Natural killer cell treated with Interleukin-12 subunit alpha and Interleukin-12 subunit beta and Interleukin-15 and Interleukin-18, amount 100 ng/mL, for 72 hours (primary cell): ENCODE measurements around the gene MEN1. TPM values are rescaled to one million over a fixed set of nuclear protein-coding genes. Genes with fewer than 3 reads are reported as not detected.

Experiments
- ATAC-seq, 2 donors: fragments of 150-1000 bp; cut with Tn5 transposase in 1 of 2; sonication (Bioruptor Pico), chemical (Tn5 transposase) in 1 of 2; 2 replicates each; pipeline ENCODE4 v1.10.0; 2021
- DNase-seq: peaks from one replicate; pipeline ENCODE4 v3.0.0; 2022; ENCODE audit warnings: low spot score
- H3K27ac Mint-ChIP-seq, 2 donors: 1 replicate in 1 of 2; 2 replicates in 1 of 2; pipeline ENCODE4 v1.8.0; 2022; ENCODE audit warnings: mixed read lengths in 2 of 2, mild to moderate bottlenecking in 1 of 2, moderate library complexity in 1 of 2
- H3K27me3 Mint-ChIP-seq, 2 donors: 1 replicate in 1 of 2; 2 replicates in 1 of 2; pipeline ENCODE4 v1.8.0; 2022; ENCODE audit warnings: mixed read lengths in 2 of 2
- H3K36me3 Mint-ChIP-seq: one replicate; pipeline ENCODE4 v1.8.0; 2022; ENCODE audit warnings: mixed read lengths
- H3K4me1 Mint-ChIP-seq, 2 donors: 1 replicate in 1 of 2; 2 replicates in 1 of 2; pipeline ENCODE4 v1.8.0; 2022; ENCODE audit warnings: low read depth in 2 of 2, mixed read lengths in 2 of 2, mild to moderate bottlenecking in 1 of 2
- H3K4me3 Mint-ChIP-seq: one replicate; pipeline ENCODE4 v1.8.0; 2022; ENCODE audit warnings: mixed read lengths
- H3K9me3 Mint-ChIP-seq: 2 replicates; pipeline ENCODE4 v1.8.0; 2022; ENCODE audit warnings: mixed read lengths
- total RNA-seq, 2 donors: library from RNA; stranded (reverse); gene quantifications; one replicate each; pipeline ENCODE4 v1.2.3, GENCODE V29; 2022

MEN1 gene
- total RNA-seq, 2 donors from 2014 or later = 32.6 to 53.5 TPM

GRCh38 chr11:64805481-64805880 is 4.9 kb downstream of the MEN1 start:
- Mint-ChIP-seq H3K27ac (no peak overlapping the region), H3K36me3 (no peaks in the 10 kb centered on the region), H3K4me1 (peaks cover 22 to 23% of the 10 kb centered on the region in 2 donors), H3K27me3 (no peaks in the 10 kb centered on the region), H3K9me3 (no peaks in the 10 kb centered on the region), H3K4me3 (no peak overlapping the region)
- DNase-seq (no peak), ATAC-seq (no peak)

- Mint-ChIP-seq H3K36me3 (no peaks in the 10 kb centered on the region), H3K27ac (peak overlapping the region in 1 of 2 donors; percentile 92), H3K27me3 (no peaks in the 10 kb centered on the region), H3K4me3 (peak overlapping the region; percentile 92), H3K4me1 (peaks cover 18 to 19% of the 10 kb centered on the region in 2 donors), H3K9me3 (no peaks in the 10 kb centered on the region)
- no peak for ATAC-seq
- peak; percentile 37 for DNase-seq
These were observed 5.8 kb downstream of the MEN1 start for GRCh38 chr11:64804346-64805210.

- peak overlapping the region; percentile 70 to 92 for H3K27ac Mint-ChIP-seq
- no peaks in the 10 kb centered on the region for H3K36me3 Mint-ChIP-seq
- ATAC-seq (no peak), DNase-seq (peak; percentile 44)
- peaks cover 13 to 14% of the 10 kb centered on the region in 2 donors for H3K4me1 Mint-ChIP-seq
- no peaks in the 10 kb centered on the region for H3K9me3 Mint-ChIP-seq
- peak overlapping the region; percentile 92 for H3K4me3 Mint-ChIP-seq
- H3K27me3 Mint-ChIP-seq = no peaks in the 10 kb centered on the region
These were observed 6.5 kb downstream of the MEN1 start for GRCh38 chr11:64803846-64804345.

- Mint-ChIP-seq H3K4me1 (peaks cover 11 to 13% of the 10 kb centered on the region in 2 donors), H3K4me3 (peak within 1 kb of the TSS; percentile 92), H3K36me3 (no peaks in the 10 kb centered on the region), H3K9me3 (no peaks in the 10 kb centered on the region), H3K27me3 (no peaks in the 10 kb centered on the region), H3K27ac (peak within 1 kb of the TSS; percentile 70 to 92)
- peak; percentile 97 to 98 for ATAC-seq
- peak; percentile 91 for DNase-seq
These were observed 7.0 kb downstream of the MEN1 start, which contains the start of gene MAP4K2 for GRCh38 chr11:64803158-64803845. MAP4K2 (minus strand) TSS chr11:64803214; CDS start chr11:64803149, 65 bp downstream.

GRCh38 chr11:64802370-64803157 is 7.8 kb downstream of the MEN1 start:
- H3K4me1 Mint-ChIP-seq = peaks cover 8 to 10% of the 10 kb centered on the region in 2 donors
- no peaks in the 10 kb centered on the region for H3K36me3 Mint-ChIP-seq
- H3K27ac Mint-ChIP-seq = no peak overlapping the region
- H3K27me3 Mint-ChIP-seq = no peaks in the 10 kb centered on the region
- peak; percentile 62 for DNase-seq
- H3K9me3 Mint-ChIP-seq = no peaks in the 10 kb centered on the region
- ATAC-seq = peak in 1 of 2 donors; percentile 17
- H3K4me3 Mint-ChIP-seq = peak overlapping the region; percentile 59

GRCh38 chr11:64801561-64802369 is 8.6 kb downstream of the MEN1 start:
- peaks cover 7 to 8% of the 10 kb centered on the region in 2 donors for H3K4me1 Mint-ChIP-seq
- no peaks in the 10 kb centered on the region for H3K9me3 Mint-ChIP-seq
- H3K36me3 Mint-ChIP-seq = no peaks in the 10 kb centered on the region
- no peak overlapping the region for H3K27ac Mint-ChIP-seq
- ATAC-seq = no peak
- DNase-seq = peak; percentile 58
- peak overlapping the region; percentile 59 for H3K4me3 Mint-ChIP-seq
- no peaks in the 10 kb centered on the region for H3K27me3 Mint-ChIP-seq

DNA sequence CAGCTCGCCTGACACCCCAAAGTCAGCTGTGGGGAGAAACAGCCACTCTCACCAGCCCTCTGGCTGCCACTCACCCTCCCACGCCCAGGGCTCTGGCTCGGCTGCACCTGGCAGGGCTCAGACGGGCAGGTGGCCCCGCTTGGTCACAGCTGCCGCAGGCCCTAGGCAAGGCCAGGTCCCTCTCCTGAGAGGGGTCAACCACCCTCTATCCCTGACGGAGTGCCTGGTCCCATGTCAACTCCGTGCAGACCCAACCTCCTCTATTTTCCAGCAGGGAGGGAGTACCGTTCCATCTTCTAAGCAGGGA is 9.2 kb downstream of the MEN1 start:
- no peaks in the 10 kb centered on the region for H3K36me3 Mint-ChIP-seq
- DNase-seq = peak; percentile 53
- no peaks in the 10 kb centered on the region for H3K27me3 Mint-ChIP-seq
- no peaks in the 10 kb centered on the region for H3K9me3 Mint-ChIP-seq
- no peak overlapping the region for H3K27ac Mint-ChIP-seq
- no peak for ATAC-seq
- peaks cover 7 to 8% of the 10 kb centered on the region in 2 donors for H3K4me1 Mint-ChIP-seq
- H3K4me3 Mint-ChIP-seq = no peak overlapping the region

- no peaks in the 10 kb centered on the region for H3K36me3 Mint-ChIP-seq
- ATAC-seq = no peak
- no peak overlapping the region for H3K27ac Mint-ChIP-seq
- H3K9me3 Mint-ChIP-seq = no peaks in the 10 kb centered on the region
- H3K27me3 Mint-ChIP-seq = no peaks in the 10 kb centered on the region
- peak; percentile 59 for DNase-seq
- no peak overlapping the region for H3K4me3 Mint-ChIP-seq
- H3K4me1 Mint-ChIP-seq = peaks cover 7 to 8% of the 10 kb centered on the region in 2 donors
These were observed 9.8 kb downstream of the MEN1 start for GRCh38 chr11:64800303-64801157.

DNA sequence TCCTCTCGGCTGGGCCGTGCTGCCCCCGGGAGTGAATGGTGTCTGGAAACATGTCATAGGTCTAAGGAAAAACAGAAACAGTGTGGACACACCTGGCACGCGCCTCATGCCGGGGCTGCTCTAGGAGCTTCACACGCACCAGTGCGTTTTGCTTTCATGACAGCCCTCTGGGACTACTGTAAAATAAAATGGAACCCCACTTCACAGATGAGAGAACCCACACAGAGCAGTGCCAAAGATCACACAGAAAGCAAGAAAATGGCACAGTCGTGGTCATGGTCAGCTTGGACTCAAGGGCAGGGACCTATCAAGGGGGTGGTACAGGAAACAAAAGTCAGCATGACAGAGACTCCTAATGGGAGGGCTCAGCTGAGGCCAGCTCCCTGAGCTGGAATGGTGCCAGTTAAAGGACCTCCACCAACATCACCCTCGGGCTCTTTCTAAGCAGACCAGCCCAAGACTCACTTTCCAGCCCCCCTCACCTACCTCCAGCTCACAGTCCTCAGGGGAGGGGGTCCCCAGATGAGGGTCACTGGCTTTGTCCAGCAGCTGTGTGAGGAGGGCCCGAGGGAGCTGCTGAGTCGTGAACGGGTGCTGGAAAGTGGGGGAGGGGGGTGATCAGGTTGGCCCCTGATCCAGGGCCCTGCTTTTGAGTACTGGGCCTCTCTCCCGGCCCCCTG is 10.6 kb downstream of the MEN1 start:
- Mint-ChIP-seq H3K27me3 (no peaks in the 10 kb centered on the region), H3K9me3 (no peaks in the 10 kb centered on the region), H3K4me3 (no peak overlapping the region), H3K4me1 (peaks cover 8 to 9% of the 10 kb centered on the region in 2 donors), H3K27ac (no peak overlapping the region), H3K36me3 (no peaks in the 10 kb centered on the region)
- DNase-seq = peak; percentile 37
- ATAC-seq = no peak

DNA sequence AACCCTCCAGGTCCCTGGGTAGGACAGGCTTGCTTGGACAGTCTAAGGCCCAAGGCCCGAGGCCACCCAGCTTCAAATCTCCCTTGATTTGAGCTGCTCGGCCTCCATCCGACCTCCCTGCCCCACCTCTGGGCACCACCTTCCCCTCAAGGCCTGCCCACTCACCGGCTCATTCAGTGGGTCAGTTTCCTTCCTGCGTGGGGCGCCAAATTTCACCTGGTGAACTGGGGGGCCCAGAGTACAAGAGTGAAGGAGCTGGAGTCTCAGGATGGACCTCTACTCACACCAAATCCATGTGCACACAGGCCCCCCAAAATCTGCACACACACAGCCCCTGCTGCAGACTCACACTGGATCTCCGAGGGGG is 11.1 kb downstream of the MEN1 start:
- H3K36me3 Mint-ChIP-seq = no peaks in the 10 kb centered on the region
- no peaks in the 10 kb centered on the region for H3K9me3 Mint-ChIP-seq
- no peaks in the 10 kb centered on the region for H3K27me3 Mint-ChIP-seq
- peaks cover 8 to 11% of the 10 kb centered on the region in 2 donors for H3K4me1 Mint-ChIP-seq
- no peak overlapping the region for H3K4me3 Mint-ChIP-seq
- H3K27ac Mint-ChIP-seq = no peak overlapping the region
- ATAC-seq = no peak
- DNase-seq = no peak

GRCh38 chr11:64796757-64797541 is 13.4 kb downstream of the MEN1 start:
- Mint-ChIP-seq H3K4me3 (no peak overlapping the region), H3K27me3 (no peaks in the 10 kb centered on the region), H3K36me3 (no peaks in the 10 kb centered on the region), H3K4me1 (peaks cover 0 to 4% of the 10 kb centered on the region in 2 donors), H3K9me3 (no peaks in the 10 kb centered on the region), H3K27ac (no peak overlapping the region)
- DNase-seq = peak; percentile 56
- no peak for ATAC-seq
